Measurements from ENCODE around the gene ANKRD44.

DNA sequence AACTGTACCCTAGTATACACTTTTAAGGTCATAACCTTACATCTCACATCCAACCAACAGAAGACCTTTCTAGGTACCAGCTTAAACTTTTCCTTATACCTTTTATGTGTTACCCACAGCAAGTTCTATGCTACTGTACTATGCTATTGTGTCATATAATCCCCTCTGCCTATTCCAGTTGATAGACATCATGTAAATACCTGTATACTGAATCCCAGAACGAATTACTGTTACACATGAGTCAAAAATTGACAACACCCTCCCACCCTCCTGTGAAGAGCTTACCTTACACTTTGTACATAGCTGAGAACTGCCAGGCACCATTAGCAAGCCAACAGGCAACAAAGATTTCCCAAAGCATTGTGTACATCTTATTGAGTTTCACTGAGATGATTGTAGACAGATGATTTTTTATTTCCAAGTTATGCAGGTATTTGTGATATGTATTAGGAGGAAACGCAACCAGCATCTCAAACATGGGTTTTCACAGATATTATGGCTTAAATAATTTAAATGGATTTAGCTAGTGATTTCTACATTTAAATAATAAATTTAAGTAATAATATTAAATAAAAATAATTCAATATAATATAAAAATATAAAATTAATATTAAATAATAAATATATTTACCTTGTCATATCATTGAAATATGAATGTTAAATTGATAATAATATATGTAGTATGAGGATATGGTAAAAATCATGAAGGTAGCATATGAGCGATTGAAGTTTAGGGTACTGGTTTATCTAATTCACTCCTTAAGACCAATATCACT is 43.0 kb upstream of the ANKRD44 start:
- no peak for TF ChIP-seq CBX2 (IDR thresholded peaks at IDR 0.05; ENCODE audit: borderline replicate concordance, low read depth)
- no peak for TF ChIP-seq CTCF (IDR thresholded peaks at IDR 0.05)
- TF ChIP-seq POLR2A (IDR thresholded peaks at IDR 0.05; ENCODE audit: low read length) = no peak
- no peak for TF ChIP-seq EP300 (IDR thresholded peaks at IDR 0.05)
- TF ChIP-seq RAD21 (conservative IDR thresholded peaks at IDR 0.05 in 1 of 2, IDR thresholded peaks at IDR 0.05 in 1 of 2) = no peak
- TF ChIP-seq, protein P1, sequence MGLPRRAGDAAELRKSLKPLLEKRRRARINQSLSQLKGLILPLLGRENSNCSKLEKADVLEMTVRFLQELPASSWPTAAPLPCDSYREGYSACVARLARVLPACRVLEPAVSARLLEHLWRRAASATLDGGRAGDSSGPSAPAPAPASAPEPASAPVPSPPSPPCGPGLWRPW (IDR thresholded peaks at IDR 0.05) = no peak
- TF ChIP-seq PHF8 (IDR thresholded peaks at IDR 0.05; ENCODE audit: borderline replicate concordance, low read depth) = no peak
- TF ChIP-seq BHLHE40 (IDR thresholded peaks at IDR 0.05; ENCODE audit: low read depth, low read length) = no peak
- TF ChIP-seq, protein P2, sequence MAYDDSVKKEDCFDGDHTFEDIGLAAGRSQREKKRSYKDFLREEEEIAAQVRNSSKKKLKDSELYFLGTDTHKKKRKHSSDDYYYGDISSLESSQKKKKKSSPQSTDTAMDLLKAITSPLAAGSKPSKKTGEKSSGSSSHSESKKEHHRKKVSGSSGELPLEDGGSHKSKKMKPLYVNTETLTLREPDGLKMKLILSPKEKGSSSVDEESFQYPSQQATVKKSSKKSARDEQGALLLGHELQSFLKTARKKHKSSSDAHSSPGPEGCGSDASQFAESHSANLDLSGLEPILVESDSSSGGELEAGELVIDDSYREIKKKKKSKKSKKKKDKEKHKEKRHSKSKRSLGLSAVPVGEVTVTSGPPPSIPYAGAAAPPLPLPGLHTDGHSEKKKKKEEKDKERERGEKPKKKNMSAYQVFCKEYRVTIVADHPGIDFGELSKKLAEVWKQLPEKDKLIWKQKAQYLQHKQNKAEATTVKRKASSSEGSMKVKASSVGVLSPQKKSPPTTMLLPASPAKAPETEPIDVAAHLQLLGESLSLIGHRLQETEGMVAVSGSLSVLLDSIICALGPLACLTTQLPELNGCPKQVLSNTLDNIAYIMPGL (CRISPR knock-in tag; IDR thresholded peaks at IDR 0.05; ENCODE audit: borderline replicate concordance) = no peak
- no peak for TF ChIP-seq KDM1A (IDR thresholded peaks at IDR 0.05; ENCODE audit: low read depth)
- TF ChIP-seq ZFP36 (IDR thresholded peaks at IDR 0.05; ENCODE audit: borderline replicate concordance, partially characterized antibody) = no peak

All from A549 (cell line).